Cardiac fibroblast (primary cell): ENCODE measurements around the gene ANO8.
"Not testable (repeated sequence)": the region's sequence is repeated elsewhere in the genome, so short reads cannot be mapped to it uniquely, and the experiment has no call there.

Experiments
- DNase-seq, 2 donors: peaks; one replicate each; pipeline versions ENCODE4 v3.0.0 to v3.0.0-alpha.2; 2010; ENCODE audit warnings: low read depth in 2 of 2
- H3K4me3 ChIP-seq, 2 donors: replicated peaks in 1 of 2; 1 replicate in 1 of 2; 2 replicates in 1 of 2; pipeline ENCODE4 v1.5.1; 2011; ENCODE audit warnings: low read depth in 2 of 2, low read length in 2 of 2, mild to moderate bottlenecking in 2 of 2, moderate library complexity in 1 of 2
- TF ChIP-seq, protein P1 (sequence below): IDR thresholded peaks from one replicate; pipeline ENCODE4 v1.5.1; 2011; ENCODE audit warnings: low read depth, mild to moderate bottlenecking, low read length, inconsistent platforms

Gene ANO8

DNA sequence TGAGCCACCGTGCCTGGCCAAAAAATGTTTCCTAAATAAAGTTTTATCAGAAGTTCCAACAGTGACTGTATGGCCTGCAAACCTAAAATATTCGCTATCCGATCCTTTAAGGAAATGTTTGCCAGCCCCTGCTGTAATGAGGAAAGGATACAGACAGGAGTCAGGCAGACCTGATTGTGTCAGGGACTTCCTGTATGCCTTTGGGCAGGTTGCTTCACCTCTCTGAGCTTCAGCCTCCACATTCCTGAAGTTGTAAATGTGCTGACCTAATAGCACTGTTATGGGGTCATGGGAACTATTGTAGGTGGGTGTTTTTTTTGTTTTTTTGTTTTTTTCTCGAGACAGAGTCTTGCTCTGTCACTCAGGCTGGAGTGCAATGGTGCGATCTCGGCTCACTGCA, 37.7 kb downstream of the ANO8 start:
- TF ChIP-seq, protein P1, sequence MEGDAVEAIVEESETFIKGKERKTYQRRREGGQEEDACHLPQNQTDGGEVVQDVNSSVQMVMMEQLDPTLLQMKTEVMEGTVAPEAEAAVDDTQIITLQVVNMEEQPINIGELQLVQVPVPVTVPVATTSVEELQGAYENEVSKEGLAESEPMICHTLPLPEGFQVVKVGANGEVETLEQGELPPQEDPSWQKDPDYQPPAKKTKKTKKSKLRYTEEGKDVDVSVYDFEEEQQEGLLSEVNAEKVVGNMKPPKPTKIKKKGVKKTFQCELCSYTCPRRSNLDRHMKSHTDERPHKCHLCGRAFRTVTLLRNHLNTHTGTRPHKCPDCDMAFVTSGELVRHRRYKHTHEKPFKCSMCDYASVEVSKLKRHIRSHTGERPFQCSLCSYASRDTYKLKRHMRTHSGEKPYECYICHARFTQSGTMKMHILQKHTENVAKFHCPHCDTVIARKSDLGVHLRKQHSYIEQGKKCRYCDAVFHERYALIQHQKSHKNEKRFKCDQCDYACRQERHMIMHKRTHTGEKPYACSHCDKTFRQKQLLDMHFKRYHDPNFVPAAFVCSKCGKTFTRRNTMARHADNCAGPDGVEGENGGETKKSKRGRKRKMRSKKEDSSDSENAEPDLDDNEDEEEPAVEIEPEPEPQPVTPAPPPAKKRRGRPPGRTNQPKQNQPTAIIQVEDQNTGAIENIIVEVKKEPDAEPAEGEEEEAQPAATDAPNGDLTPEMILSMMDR, result no peak
- DNase-seq, result no peak
- no peak overlapping the region for H3K4me3 ChIP-seq

DNA sequence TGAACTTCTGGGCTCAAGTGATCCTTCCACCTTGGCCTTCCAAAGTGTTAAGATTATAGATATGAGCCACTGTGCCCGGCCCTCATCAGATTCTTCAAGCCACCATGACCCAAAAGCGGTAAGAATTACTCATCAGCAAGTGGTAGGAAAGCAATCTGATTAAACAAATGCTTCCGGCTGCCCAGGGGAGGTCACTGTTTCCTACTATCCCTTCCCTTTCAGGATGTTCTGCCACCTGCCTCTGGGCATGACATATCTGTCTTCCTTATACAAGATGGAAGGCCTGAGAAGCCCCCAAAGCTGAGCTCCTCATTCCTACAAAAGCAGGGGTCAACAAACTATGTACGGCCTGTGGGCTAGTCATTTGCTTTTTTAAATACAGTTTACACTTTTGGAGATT, 38.4 kb downstream of the ANO8 start:
- DNase-seq, result no peak
- H3K4me3 ChIP-seq, result no peak overlapping the region
- TF ChIP-seq, protein P1, result no peak

DNA sequence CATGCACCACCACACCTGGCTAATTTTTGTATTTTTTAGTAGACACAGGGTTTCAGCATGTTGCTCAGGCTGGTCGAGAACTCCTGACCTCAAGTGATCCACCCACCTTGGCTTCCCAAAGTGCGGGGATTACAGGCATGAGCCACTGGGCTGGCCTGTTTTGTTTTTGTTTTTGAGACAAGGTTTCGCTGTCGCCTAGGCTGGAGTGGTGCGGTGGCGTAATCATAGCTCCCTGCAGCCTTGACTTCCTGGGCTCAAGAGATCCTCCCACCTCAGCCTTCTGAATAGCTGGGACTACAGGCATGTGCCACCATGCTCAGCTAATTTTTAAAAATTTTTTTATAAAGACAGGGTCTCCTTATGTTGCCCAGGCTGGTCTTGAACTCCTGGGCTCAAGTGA, 39.1 kb downstream of the ANO8 start:
- H3K4me3 ChIP-seq, DNase-seq: not testable (repeated sequence)

DNA sequence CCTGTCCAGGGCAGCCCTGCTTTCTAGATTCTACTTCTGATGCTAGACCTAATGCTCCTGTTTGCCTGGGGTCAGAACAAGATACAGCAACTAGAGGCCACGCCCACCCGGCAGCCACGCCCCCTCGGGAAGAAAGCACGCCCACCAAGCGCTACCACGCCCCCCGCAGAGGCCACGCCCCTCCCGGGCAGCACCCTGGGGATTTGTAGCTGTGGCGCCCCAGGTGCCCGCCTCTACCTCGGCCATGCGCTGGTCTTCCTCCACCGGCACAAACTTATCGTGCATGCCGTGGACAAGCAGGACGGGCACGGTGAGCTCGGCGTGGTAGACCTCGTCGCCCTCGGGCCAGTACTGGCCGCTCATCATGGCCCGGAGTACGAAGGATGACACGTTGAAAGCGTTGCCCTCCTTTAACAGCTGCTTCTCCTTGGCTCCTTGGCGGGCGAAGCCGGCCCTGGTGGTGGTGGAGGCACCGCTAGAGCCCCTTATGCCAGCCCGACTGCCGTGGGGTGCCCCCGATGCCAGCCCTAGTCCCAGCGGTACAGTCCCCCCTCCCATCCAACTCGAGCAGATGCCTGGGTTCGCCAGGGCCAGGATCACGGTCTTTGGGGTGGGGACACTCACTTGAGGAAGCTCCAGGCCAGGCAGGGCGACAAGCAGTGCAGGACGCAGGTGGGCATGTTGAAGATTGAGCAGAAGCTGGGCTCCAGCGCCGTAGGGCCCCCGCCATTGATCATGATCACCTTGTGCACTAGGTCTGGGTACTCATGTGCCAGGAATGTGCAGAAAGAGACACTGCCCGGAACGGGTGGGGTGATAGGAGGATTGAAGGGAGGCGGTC, 40.4 kb downstream of the ANO8 start:
- peak in 1 of 2 donors; percentile 34 for DNase-seq
- H3K4me3 ChIP-seq, result no peak overlapping the region
- TF ChIP-seq, protein P1, result no peak

DNA sequence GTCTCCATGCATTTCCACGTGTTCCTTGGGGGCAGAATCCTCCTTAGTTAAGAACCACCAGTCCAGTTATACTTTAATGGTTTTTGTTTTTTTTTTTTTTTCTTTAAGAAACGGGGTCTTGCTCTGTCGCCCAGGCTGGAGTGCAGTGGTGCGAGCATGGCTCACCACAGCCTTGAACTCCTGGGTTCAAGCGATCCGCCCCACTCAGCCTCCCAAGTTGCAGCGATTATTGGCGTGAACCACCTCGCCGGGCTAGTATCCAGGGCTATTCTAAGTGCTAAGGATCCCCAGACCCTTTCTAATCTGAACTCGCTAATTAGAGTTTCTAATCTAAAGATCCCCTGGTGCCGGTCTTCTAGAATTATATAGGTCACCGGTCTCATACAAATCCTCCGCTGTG, 41.0 kb downstream of the ANO8 start:
- no peak for DNase-seq
- H3K4me3 ChIP-seq, result no peak overlapping the region
- TF ChIP-seq, protein P1, result no peak

DNA sequence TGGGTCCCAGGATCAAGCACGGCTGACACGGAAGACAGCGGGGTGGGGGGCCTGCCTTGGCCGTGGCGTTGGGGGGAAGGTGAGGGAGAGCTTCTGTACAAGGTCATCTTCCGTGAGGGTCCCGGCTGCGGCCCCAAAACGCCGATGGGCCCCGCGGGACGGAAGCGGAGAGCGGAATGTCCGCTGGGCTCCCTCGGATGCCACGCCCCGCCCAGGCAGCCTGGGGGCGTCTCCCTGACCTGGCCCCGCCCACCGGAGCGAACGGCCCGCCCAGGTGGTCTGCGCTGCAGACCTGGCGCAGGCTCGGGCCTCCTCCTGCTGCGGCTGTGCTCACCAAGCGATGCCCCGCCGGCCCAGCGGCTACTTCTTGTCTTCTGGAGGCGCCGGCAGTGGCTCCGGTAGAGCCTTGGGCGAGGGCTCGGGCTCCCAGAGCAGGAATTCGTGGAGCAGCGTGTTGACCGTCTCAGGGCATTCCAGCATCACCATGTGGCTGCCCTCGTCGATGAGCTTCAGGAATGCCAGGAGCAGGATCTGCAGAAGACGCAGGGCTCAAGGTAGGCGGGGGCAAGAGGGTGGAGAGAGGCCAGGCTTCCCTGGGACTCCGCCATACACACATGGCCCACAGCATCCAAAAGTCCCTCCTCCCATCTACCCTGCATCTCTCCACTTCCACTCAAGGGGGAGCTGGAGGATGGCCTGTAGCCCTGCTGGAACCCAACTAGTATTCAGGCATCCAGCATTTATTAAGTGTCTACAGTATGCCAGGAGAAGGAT, 42.2 kb downstream of the ANO8 start:
- peak; percentile 92 for DNase-seq
- TF ChIP-seq, protein P1, result peak; percentile 82
- peak overlapping the region; percentile 53 to 62 for H3K4me3 ChIP-seq

DNA sequence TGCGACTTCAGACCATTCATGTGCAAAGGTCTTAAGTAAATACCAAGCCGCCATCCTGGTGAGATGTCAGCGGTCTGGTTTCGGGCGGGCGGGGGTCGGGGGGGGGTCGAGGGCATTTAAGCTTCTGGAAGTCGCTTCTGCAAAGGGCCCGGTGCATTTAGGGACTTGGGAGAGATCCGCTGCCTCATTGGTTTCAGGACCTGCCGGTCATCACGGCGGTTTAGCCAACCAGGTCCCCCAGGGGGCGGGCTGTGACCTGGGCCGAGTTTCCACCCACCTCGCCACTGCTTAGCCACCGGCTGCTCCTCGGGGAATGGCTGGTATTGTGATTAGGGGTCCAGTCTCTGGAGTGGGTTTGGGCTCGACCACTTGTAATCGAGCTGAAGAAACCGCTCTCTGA, 45.2 kb downstream of the ANO8 start:
- TF ChIP-seq, protein P1, result no peak
- DNase-seq, result peak; percentile 93 to 96
- peak overlapping the region in 1 of 2 donors; percentile 17 for H3K4me3 ChIP-seq
